SK-N-SH (cell line): Measurements from ENCODE around the gene SPTA1. TPM values are rescaled to one million over a fixed set of nuclear protein-coding genes. Genes with fewer than 3 reads are reported as not detected.
"Not testable (repeated sequence)": the region's sequence is repeated elsewhere in the genome, so short reads cannot be mapped to it uniquely, and the experiment has no call there.

ENCODE experiments used
- CTCF ChIA-PET: fragments of 300-600, 350-600 bp; formaldehyde crosslinking; extraction: SDS; loops from one replicate; lab custom pipeline; 2021; lab: Yijun Ruan, JAX
- POLR2A ChIA-PET: fragments of 350-600 bp; sonication (Branson Sonifier 250); formaldehyde crosslinking; extraction: SDS; loops from one replicate; lab custom pipeline; 2020; ENCODE audit warnings: antibody characterized with exemption, inconsistent platforms; lab: Yijun Ruan, JAX
- DNase-seq: peaks from one replicate; pipeline ENCODE4 v3.0.0; 2012
- H2AFZ ChIP-seq: fragments of 200-600 bp; sonication (generic); 2 replicates; pipeline ENCODE4 v1.8.1; 2016; ENCODE audit warnings: antibody characterized with exemption, mild to moderate bottlenecking, low read depth
- H3F3A ChIP-seq: fragments of 200-600 bp; sonication (generic); replicated peaks from 2 replicates; pipeline ENCODE3; 2016; ENCODE audit warnings: antibody characterized with exemption, mild to moderate bottlenecking; ENCODE audit not compliant: insufficient read depth
- H3K27ac ChIP-seq, 2 experiments: fragments of 200-500 bp in 1 of 2; fragments of 200-600 bp in 1 of 2; sonication (Bioruptor generic) in 1 of 2; sonication (generic), shearing (Covaris generic) in 1 of 2; 2 replicates each; pipeline versions ENCODE4 v1.5.1 to v1.6.1; 2014 to 2016; ENCODE audit warnings: low read depth in 2 of 2, inconsistent platforms in 1 of 2, low read length in 1 of 2, mild to moderate bottlenecking in 1 of 2, mixed read lengths in 1 of 2
- H3K27me3 ChIP-seq: fragments of 200-600 bp; sonication (generic), shearing (Covaris generic); 2 replicates; pipeline ENCODE4 v1.6.1; 2016; ENCODE audit warnings: mixed run types; ENCODE audit not compliant: insufficient read depth
- H3K36me3 ChIP-seq, 2 experiments: fragments of 200-500 bp in 1 of 2; fragments of 200-600 bp in 1 of 2; sonication (Bioruptor generic) in 1 of 2; sonication (generic) in 1 of 2; replicated peaks in 1 of 2; 2 replicates each; pipeline versions ENCODE3 to v1.5.1; 2014 to 2016; ENCODE audit warnings: low read length in 1 of 2, mild to moderate bottlenecking in 1 of 2; ENCODE audit not compliant: insufficient read depth in 2 of 2, control insufficient read depth in 1 of 2
- H3K4me1 ChIP-seq, 2 experiments: fragments of 200-500 bp in 1 of 2; fragments of 200-600 bp in 1 of 2; sonication (Bioruptor generic) in 1 of 2; sonication (generic), shearing (Covaris generic) in 1 of 2; 2 replicates each; pipeline versions ENCODE4 v1.5.1 to v1.6.1; 2014 to 2016; ENCODE audit warnings: low read depth in 1 of 2, low read length in 1 of 2, mixed run types in 1 of 2; ENCODE audit not compliant: insufficient read depth in 2 of 2, control insufficient read depth in 1 of 2
- H3K4me2 ChIP-seq: fragments of 200-600 bp; sonication (generic), shearing (Covaris generic); 2 replicates; pipeline ENCODE4 v1.6.1; 2017; ENCODE audit warnings: mixed run types
- H3K4me3 ChIP-seq, 2 experiments: fragments of 200-500 bp in 1 of 2; fragments of 200-600 bp in 1 of 2; sonication (Bioruptor generic) in 1 of 2; sonication (generic), shearing (Covaris generic) in 1 of 2; 2 replicates each; pipeline versions ENCODE4 v1.5.1 to v1.8.1; 2014 to 2016; ENCODE audit warnings: low read depth in 2 of 2, inconsistent platforms in 1 of 2, low read length in 1 of 2, mild to moderate bottlenecking in 1 of 2, mixed read lengths in 1 of 2, moderate library complexity in 1 of 2
- H3K79me2 ChIP-seq: fragments of 200-600 bp; sonication (generic); 2 replicates; pipeline ENCODE4 v1.8.1; 2017; ENCODE audit warnings: mild to moderate bottlenecking; ENCODE audit not compliant: insufficient read depth
- H3K9ac ChIP-seq: fragments of 200-600 bp; sonication (generic); 2 replicates; pipeline ENCODE4 v1.6.1; 2017; ENCODE audit warnings: mixed run types
- H3K9me2 ChIP-seq: fragments of 200-600 bp; sonication (generic); 2 replicates; pipeline ENCODE4 v1.6.1; 2017; ENCODE audit warnings: mixed run types
- H3K9me3 ChIP-seq: fragments of 200-600 bp; sonication (generic); 2 replicates; pipeline ENCODE4 v1.6.1; 2017; ENCODE audit warnings: mixed run types, mild to moderate bottlenecking, moderate library complexity
- H4K20me1 ChIP-seq: fragments of 200-600 bp; sonication (generic); 2 replicates; pipeline ENCODE4 v1.6.1; 2017; ENCODE audit warnings: mild to moderate bottlenecking, mixed run types; ENCODE audit not compliant: insufficient read depth
- CHD2 ChIP-seq: fragments of 150-350 bp; IDR thresholded peaks from 2 replicates; pipeline ENCODE4 v1.6.1; 2018; ENCODE audit warnings: low read length; ENCODE audit not compliant: partially characterized antibody
- ELF1 ChIP-seq: IDR thresholded peaks from 2 replicates; pipeline ENCODE4 v1.4.0; 2012
- GABPA ChIP-seq: IDR thresholded peaks from 2 replicates; pipeline ENCODE4 v1.4.0; 2012; ENCODE audit warnings: low read depth, mild to moderate bottlenecking
- IRF3 ChIP-seq: fragments of 150-350 bp; IDR thresholded peaks from 2 replicates; pipeline ENCODE4 v1.6.1; 2016; ENCODE audit warnings: mild to moderate bottlenecking, low read depth, low read length
- JUND ChIP-seq: IDR thresholded peaks from 2 replicates; pipeline ENCODE4 v1.4.0; 2012
- MXI1 ChIP-seq: IDR thresholded peaks from 2 replicates; pipeline ENCODE4 v1.6.1; 2012; ENCODE audit warnings: mild to moderate bottlenecking, low read depth, low read length, improper control_type of control experiment
- PBX3 ChIP-seq: IDR thresholded peaks from 2 replicates; pipeline ENCODE4; 2012
- POLR2AphosphoS5 ChIP-seq: IDR thresholded peaks from 2 replicates; pipeline ENCODE4 v1.6.1; 2012; ENCODE audit warnings: low read depth, low read length
- RAD21 ChIP-seq: IDR thresholded peaks from 2 replicates; pipeline ENCODE4 v1.6.1; 2012; ENCODE audit warnings: mild to moderate bottlenecking, low read length
- RCOR1 ChIP-seq: fragments of 150-350 bp; IDR thresholded peaks from 2 replicates; pipeline ENCODE4 v1.6.1; 2017; ENCODE audit warnings: antibody characterized with exemption, low read length
- RFX5 ChIP-seq: IDR thresholded peaks from 2 replicates; pipeline ENCODE4 v1.6.1; 2012; ENCODE audit warnings: mild to moderate bottlenecking, improper control_type of control experiment, low read length
- TAF1 ChIP-seq: IDR thresholded peaks from 2 replicates; pipeline ENCODE4 v1.6.1; 2012; ENCODE audit warnings: low read depth, mild to moderate bottlenecking, low read length, moderate library complexity, borderline replicate concordance
- TEAD4 ChIP-seq: IDR thresholded peaks from 2 replicates; pipeline ENCODE4 v1.4.0; 2012; ENCODE audit warnings: mild to moderate bottlenecking, borderline replicate concordance; ENCODE audit not compliant: insufficient read depth
- ZBTB33 ChIP-seq: IDR thresholded peaks from 2 replicates; pipeline ENCODE4 v1.4.0; 2012; ENCODE audit warnings: low read depth, borderline replicate concordance
- WGBS: methylation state at CpG from one replicate; pipeline ENCODE4 v1.1.6; 2017; ENCODE audit warnings: low lambda C conversion rate; 5-methylcytosine and 5-hydroxymethylcytosine counted together
- polyA plus RNA-seq, 3 experiments: library from polyadenylated mRNA; depleted of rRNA; stranded (reverse); fragments of >200 nt; gene quantifications; 2 replicates each; pipeline ENCODE4 v1.2.3, GENCODE V29; 2012
- TF ChIP-seq, protein P1 (sequence below): fragments of 200-600 bp; sonication (generic); IDR thresholded peaks from 2 replicates; pipeline ENCODE4 v1.6.1; 2017; ENCODE audit warnings: antibody characterized with exemption, mild to moderate bottlenecking, moderate library complexity

The SPTA1 gene
- polyA plus RNA-seq, 1 of the 3 experiments (the other 2 are of a cell fraction): not detected

DNA sequence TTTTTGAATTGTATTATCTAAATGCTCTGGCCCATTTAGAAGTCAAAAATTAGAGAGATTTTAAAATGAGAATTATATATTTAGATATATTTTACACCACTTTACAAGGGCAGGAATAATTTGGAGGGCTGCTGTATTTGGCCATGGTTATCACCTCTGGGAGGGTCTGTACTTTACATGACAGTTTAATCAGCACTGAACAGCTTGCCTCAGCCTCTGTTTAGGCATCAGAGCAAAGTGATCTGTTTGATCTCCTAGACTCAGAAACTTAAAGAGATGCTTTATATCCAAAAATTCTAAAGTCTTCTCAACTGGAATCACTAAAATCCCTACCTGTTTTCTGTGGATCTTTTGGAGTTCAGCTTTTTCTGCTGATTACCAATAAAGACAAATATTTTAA lies 5.4 kb upstream of the SPTA1 start:
- no peaks in the 10 kb centered on the region for H3K9me3 ChIP-seq
- H3K79me2 ChIP-seq: no peaks in the 10 kb centered on the region
- H3K9me2 ChIP-seq: no peaks in the 10 kb centered on the region
- H3K4me1 ChIP-seq: no peaks in the 10 kb centered on the region
- H3K9ac ChIP-seq: no peak overlapping the region
- H3K27ac ChIP-seq: no peak overlapping the region
- H4K20me1 ChIP-seq: no peaks in the 10 kb centered on the region
- H2AFZ ChIP-seq: no peak overlapping the region
- no peaks in the 10 kb centered on the region for H3F3A ChIP-seq
- no peaks in the 10 kb centered on the region for H3K36me3 ChIP-seq
- no peak overlapping the region for H3K4me3 ChIP-seq
- TF ChIP-seq RCOR1 (no peak), ZBTB33 (no peak), PBX3 (no peak), RAD21 (no peak), MXI1 (no peak), GABPA (no peak), CHD2 (no peak), RFX5 (no peak), TAF1 (no peak)
- no peak overlapping the region for H3K4me2 ChIP-seq
- H3K27me3 ChIP-seq: 0 out of 2 replicates have a peak, but pooled peaks cover 4% of the 10 kb centered on the region
- ChIA-PET POLR2A (no interaction called here), CTCF (no interaction called here)
- no peak for DNase-seq

- POLR2A ChIA-PET, H3K4me2 ChIP-seq, H3K4me1 ChIP-seq: not testable (repeated sequence)
These were observed 4.6 kb upstream of the SPTA1 start for GRCh38 chr1:158691149-158691548.

GRCh38 chr1:158689875-158690274 lies 3.4 kb upstream of the SPTA1 start:
- ChIA-PET POLR2A (no interaction called here), CTCF (no interaction called here)
- Histone ChIP-seq H3K4me3 (no peak overlapping the region), H3K4me2 (no peak overlapping the region), H3K4me1 (no peaks in the 10 kb centered on the region), H4K20me1 (no peaks in the 10 kb centered on the region), H3K27me3 (0 out of 2 replicates have a peak, but pooled peaks cover 4% of the 10 kb centered on the region), H3K27ac (no peak overlapping the region), H3F3A (no peaks in the 10 kb centered on the region), H3K9me2 (no peaks in the 10 kb centered on the region), H3K9ac (no peak overlapping the region), H3K9me3 (no peaks in the 10 kb centered on the region), H3K79me2 (no peaks in the 10 kb centered on the region), H3K36me3 (no peaks in the 10 kb centered on the region), H2AFZ (no peak overlapping the region)
- DNase-seq: no peak
- TF ChIP-seq TEAD4 (no peak), PBX3 (no peak), IRF3 (no peak), RFX5 (no peak), ELF1 (no peak), JUND (no peak), POLR2AphosphoS5 (no peak)
- TF ChIP-seq, protein P1, sequence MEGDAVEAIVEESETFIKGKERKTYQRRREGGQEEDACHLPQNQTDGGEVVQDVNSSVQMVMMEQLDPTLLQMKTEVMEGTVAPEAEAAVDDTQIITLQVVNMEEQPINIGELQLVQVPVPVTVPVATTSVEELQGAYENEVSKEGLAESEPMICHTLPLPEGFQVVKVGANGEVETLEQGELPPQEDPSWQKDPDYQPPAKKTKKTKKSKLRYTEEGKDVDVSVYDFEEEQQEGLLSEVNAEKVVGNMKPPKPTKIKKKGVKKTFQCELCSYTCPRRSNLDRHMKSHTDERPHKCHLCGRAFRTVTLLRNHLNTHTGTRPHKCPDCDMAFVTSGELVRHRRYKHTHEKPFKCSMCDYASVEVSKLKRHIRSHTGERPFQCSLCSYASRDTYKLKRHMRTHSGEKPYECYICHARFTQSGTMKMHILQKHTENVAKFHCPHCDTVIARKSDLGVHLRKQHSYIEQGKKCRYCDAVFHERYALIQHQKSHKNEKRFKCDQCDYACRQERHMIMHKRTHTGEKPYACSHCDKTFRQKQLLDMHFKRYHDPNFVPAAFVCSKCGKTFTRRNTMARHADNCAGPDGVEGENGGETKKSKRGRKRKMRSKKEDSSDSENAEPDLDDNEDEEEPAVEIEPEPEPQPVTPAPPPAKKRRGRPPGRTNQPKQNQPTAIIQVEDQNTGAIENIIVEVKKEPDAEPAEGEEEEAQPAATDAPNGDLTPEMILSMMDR: no peak

More at GRCh38 chr1:158691149-158691548, 4.6 kb upstream of the SPTA1 start:
- H3K36me3 ChIP-seq, H3F3A ChIP-seq, H3K4me3 ChIP-seq, H3K79me2 ChIP-seq, H3K27me3 ChIP-seq, H3K9me2 ChIP-seq, DNase-seq, H3K27ac ChIP-seq, H2AFZ ChIP-seq, CTCF ChIA-PET, H3K9ac ChIP-seq, H3K9me3 ChIP-seq, H4K20me1 ChIP-seq: not testable (repeated sequence)
- WGBS: 0% methylated on average over 1 of the region's 1 CpG
